Activated CD4-positive, CD25-positive, alpha-beta regulatory T cell treated with anti-CD3 and anti-CD28 coated beads, Interleukin-2, amount 50 U/mL, for 72 hours (primary cell): Measurements from ENCODE around the gene ASTN2.
"Not testable (repeated sequence)": the region's sequence is repeated elsewhere in the genome, so short reads cannot be mapped to it uniquely, and the experiment has no call there.

Experiments
- DNase-seq: peaks from one replicate; pipeline ENCODE4 v3.0.0; 2021

ASTN2 gene

GRCh38 chr9:116717150-116717549 is 697.7 kb downstream of the ASTN2 start:
- DNase-seq = no peak

DNA sequence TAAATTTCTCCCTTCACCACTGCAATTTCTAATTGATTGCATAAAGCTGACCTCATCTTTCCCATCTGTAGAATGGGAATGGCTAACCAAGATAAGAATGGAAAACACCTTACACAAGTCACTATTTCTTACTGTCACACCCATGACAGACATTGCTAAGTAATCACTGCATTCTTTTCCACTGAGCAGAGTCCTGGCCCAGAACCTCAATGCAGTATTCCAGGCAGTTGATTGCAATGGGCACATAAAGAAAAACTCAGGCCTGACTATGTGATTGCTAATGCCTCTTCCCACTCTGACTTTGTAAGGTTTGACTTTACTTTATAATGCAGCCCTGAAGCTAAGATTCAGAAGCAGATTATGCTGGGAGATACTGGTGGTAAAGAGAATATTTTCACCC is 698.4 kb downstream of the ASTN2 start:
- no peak for DNase-seq

- no peak for DNase-seq
Measured at GRCh38 chr9:116715751-116716150, 699.1 kb downstream of the ASTN2 start.

- DNase-seq = no peak
Measured at GRCh38 chr9:116713271-116713670, 701.6 kb downstream of the ASTN2 start.

DNA sequence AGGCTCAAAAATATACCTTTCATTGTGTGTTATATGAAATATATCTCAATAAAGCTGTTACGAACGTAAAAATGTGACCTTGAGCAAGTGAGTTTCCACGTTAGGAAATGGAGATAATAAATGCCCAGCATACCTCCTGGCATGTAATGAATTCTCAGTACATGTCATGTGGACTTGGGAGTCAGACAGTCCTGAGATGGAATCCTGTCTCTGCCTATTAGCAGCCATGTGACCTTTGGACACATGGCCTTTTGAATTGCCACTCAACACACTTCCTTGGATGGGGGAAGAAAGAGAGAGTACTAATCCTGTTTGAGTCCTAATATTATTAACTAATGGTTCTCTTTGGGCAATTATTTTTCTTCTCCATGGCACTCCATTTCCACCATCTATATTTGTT is 702.1 kb downstream of the ASTN2 start:
- no peak for DNase-seq

GRCh38 chr9:116706310-116707290 is 708.3 kb downstream of the ASTN2 start:
- no peak for DNase-seq

DNA sequence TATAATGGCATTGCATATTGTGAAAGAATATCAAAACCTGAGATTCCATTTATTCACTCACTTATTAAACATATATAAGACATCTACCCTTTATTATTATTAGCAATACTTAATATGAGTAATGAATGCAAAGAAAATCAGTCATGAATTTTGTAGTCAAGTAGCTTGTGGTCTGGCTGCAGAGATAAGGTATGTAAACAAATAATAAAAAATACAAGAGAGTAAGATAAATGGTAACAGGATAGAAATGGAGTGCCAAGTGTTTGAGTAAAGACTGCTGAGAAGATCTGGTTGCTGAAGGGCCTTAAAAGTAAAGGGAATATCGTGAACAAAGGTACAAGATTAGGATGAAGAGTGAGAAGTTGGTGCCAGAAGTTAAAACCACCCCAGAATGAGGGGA is 709.3 kb downstream of the ASTN2 start:
- DNase-seq = no peak

DNA sequence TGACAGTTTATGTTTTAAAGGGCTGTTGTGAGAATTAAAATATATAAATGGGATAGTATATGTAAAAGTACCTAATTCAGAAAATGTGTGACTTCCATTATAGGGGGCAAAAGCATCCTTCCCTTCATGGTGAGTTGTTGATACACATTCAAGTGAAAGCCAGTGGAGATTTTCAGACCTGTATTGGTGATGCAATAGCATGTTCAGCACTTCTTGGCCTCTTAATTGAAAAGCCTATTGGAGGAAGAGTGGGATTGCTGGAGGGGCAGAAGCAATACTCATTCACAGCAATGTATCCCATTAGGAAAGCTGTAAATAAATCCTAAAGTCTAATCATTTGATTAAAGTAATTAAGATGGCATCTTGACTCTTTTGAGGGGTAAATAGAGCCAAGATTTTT is 710.4 kb downstream of the ASTN2 start:
- no peak for DNase-seq

GRCh38 chr9:116703634-116704033 is 711.2 kb downstream of the ASTN2 start:
- DNase-seq = no peak

DNA sequence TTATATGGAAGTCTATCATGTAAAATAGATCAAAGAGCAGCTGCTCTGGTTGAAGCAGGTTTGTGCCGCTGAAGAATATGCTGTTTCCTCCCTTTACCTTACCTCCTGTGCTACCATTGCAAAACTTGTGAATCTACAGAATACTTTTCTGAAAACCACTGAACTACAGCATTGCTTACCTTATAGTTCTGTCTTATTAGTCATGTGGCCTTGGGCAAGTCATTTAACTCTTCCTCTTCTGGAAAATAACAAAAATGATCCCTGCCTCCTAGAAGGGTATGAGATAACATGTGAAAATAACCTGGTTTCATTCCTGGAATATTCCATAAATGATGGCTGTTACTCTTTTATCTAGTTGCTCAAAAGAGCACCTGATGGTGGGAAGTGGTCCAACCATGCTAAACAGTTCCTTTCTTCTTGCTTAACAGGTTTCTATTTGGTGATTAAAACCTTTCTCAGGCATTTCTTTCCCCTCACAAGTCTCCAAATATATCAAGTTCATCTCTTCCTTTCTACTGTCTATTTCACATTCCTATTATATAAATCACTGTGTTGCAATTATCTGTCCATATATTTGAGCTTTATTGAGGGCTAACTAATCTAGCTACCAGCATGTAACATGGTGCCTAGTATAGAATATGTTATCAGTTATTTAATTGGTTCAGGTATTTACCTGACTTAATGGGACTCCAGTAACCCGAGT is 712.8 kb downstream of the ASTN2 start:
- no peak for DNase-seq

- DNase-seq = no peak
Measured at GRCh38 chr9:116700882-116701865, 713.7 kb downstream of the ASTN2 start.

DNA sequence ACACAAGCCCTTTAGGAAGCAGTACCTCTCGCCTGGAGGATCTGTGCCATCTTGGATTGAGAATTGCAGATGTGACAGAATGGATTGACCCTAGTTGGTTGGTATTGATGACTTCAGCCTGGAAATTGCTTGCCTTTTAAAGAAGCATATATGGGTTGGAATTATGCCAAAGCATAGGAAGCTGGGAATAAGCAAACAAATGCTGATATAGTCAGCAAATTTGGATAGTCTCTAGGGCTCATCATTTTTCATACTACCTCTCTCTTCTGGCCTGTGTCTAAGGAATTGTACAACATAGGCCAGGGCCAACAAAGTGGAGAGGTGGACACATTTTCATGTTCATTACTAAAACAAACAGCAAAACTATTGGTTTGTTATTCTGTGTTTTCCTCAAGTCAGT is 714.6 kb downstream of the ASTN2 start:
- no peak for DNase-seq

GRCh38 chr9:116697887-116698286 is 717.0 kb downstream of the ASTN2 start:
- DNase-seq = no peak

DNA sequence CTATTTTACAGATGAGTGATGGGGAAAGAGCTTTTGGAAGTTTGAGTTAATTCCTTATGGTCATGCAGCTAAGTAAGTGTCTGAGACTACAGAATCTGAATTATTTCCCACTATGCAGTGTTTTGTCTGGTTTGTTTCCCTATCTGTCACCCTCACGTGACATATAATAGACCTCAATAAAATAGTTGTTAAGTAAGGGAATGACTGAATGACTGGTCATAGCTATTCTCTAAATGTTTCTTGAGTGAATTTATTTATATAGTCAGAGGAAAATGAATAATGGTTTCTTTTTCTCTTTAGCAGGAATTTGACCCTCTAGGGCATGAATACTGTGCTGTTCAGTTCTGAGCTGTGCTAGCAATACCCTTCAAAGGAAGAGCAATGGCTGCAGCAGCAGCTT is 717.5 kb downstream of the ASTN2 start:
- no peak for DNase-seq

DNA sequence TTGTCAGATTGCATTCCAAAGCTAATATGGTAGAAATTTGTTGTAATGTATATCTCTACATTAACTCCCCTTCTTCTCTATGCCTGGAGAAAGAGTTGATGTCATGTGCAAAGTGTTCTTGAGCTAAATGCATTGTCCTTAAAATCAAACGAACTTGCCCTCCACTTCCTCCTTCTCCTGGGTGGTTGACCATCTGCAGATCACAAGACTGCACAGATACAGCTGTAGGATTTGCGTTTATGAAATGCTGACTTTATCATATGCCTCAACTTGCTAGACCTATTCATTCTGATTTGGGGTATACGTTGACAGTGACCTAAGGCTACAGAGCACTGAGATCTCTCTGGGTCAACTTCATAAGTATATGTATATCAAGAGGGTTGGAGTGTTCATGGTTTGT is 719.4 kb downstream of the ASTN2 start:
- no peak for DNase-seq

DNA sequence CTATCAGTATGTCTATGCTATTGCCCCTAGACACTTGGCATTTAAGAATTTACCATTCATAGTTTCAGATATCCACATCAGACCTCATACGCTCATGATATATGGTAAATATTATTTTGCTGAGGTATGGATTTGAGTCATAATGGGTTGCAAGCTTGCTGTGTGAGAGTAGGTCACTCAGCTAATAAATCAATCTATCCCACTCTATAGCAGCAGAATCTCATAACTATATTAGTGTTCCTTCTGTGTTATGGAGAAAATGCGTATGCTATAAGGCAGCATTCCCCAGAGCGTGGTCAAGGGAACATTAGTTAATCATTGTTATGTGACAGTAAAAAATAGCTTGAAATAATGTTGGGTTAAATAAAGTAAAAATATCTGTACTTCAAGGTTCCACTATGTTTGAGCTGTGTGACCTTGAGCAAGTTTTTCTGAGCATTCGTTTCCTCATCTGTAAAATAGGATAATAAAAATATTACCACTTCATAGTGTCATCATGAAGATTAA is 720.0 kb downstream of the ASTN2 start:
- DNase-seq = no peak

GRCh38 chr9:116693233-116693731 is 721.6 kb downstream of the ASTN2 start:
- no peak for DNase-seq

GRCh38 chr9:116692616-116693015 is 722.2 kb downstream of the ASTN2 start:
- DNase-seq = no peak

- DNase-seq = no peak
Measured at GRCh38 chr9:116691607-116692006, 723.2 kb downstream of the ASTN2 start.

DNA sequence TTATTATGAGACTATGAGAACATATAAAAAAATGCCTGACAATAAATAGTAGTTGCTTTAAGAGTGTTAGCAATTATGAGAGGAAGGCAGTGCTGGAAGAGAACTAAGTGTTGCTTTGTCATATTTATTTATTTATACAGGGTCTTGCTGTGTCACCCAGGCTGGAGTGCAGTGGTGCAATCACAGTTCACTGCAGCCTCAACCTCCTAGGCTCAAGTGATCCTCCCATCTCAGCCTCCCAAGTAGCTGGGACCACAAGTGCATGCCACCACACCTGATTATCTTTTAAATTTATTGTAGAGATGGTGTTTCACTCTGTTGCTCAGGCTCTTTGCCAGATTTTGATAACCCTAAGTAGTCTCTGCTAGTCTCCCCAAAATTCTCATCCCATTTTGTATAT is 724.1 kb downstream of the ASTN2 start:
- DNase-seq = not testable (repeated sequence)

GRCh38 chr9:116689486-116690032 is 725.3 kb downstream of the ASTN2 start:
- DNase-seq = no peak

DNA sequence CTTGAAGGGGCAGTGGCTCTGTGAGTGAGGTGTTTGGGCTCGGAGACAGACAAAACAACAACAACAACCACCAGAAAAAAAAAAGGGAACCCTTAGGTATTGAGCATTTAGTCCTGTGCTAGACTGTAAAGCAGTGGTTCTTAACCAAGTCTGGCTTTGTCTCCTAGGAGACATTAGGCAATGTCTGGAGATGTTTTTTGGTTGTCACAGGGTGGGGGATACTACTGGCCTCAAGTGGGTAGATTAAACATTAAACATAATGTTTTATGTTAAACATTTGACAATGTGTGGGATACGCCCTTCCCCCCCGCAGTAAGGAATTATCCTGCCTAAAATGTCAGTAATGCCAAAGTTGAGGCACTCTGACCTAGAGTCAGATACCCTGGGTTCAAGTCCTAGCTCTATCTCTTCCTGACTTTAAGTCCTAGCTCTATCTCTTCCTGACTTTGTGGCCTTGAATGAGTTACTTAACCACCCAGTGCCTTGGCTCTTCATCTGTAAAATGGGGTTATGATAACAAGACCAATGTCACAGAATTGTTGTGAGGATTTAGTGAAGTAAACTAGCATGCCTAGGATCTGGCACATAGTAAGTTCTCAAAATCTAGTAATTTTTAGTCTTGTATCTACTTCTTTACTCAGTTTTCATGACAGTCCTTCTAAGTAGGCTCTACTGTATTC is 725.9 kb downstream of the ASTN2 start:
- DNase-seq = no peak
